Stimulated activated CD4-positive, alpha-beta T cell treated with anti-CD3 and anti-CD28 coated beads, TNF-alpha, amount 100 ng/mL, for 48 hours (primary cell): ENCODE data around the gene LIPN.

ENCODE experiments used
- DNase-seq, 3 donors: peaks; one replicate each; pipeline ENCODE4 v3.0.0-alpha.2; 2020; ENCODE audit warnings: low read depth in 3 of 3

Gene LIPN

GRCh38 chr10:88786032-88786770 is 26.4 kb downstream of the LIPN start:
- no peak for DNase-seq

- no peak for DNase-seq
Measured at GRCh38 chr10:88787463-88787862, 27.6 kb downstream of the LIPN start.

GRCh38 chr10:88788924-88789323 is 29.1 kb downstream of the LIPN start:
- DNase-seq, result no peak

- DNase-seq, result no peak
Measured at GRCh38 chr10:88791924-88792323, 32.1 kb downstream of the LIPN start.

- no peak for DNase-seq
Measured at GRCh38 chr10:88792661-88793060, 32.8 kb downstream of the LIPN start.

GRCh38 chr10:88793712-88794299 is 34.0 kb downstream of the LIPN start:
- no peak for DNase-seq

- DNase-seq, result no peak
Measured at GRCh38 chr10:88794731-88795130, 34.9 kb downstream of the LIPN start.

GRCh38 chr10:88800152-88801125 is 40.6 kb downstream of the LIPN start:
- peak in 2 of 3 donors; percentile 5 to 9 for DNase-seq

GRCh38 chr10:88802523-88803285 is 42.9 kb downstream of the LIPN start, which contains the start of gene LIPM:
Gene LIPM, plus strand, starts transcription at chr10:88802730. Its CDS starts 167 bp downstream, at chr10:88802897.
- DNase-seq, result no peak

GRCh38 chr10:88803641-88804040 is 43.8 kb downstream of the LIPN start:
- no peak for DNase-seq

- no peak for DNase-seq
Measured at GRCh38 chr10:88804083-88804812, 44.4 kb downstream of the LIPN start.

GRCh38 chr10:88805361-88805760 is 45.5 kb downstream of the LIPN start:
- DNase-seq, result no peak

- DNase-seq, result no peak
Measured at GRCh38 chr10:88805924-88806323, 46.1 kb downstream of the LIPN start.

- no peak for DNase-seq
Measured at GRCh38 chr10:88809621-88810020, 49.8 kb downstream of the LIPN start.

- DNase-seq, result no peak
Measured at GRCh38 chr10:88810196-88810961, 50.6 kb downstream of the LIPN start.

- no peak for DNase-seq
Measured at GRCh38 chr10:88813200-88813599, 53.4 kb downstream of the LIPN start.

GRCh38 chr10:88819290-88819689 is 59.5 kb downstream of the LIPN start:
- no peak for DNase-seq

GRCh38 chr10:88820748-88821401 is 61.1 kb downstream of the LIPN start:
- no peak for DNase-seq

GRCh38 chr10:88826388-88826787 is 66.6 kb downstream of the LIPN start:
- no peak for DNase-seq

GRCh38 chr10:88827671-88828070 is 67.9 kb downstream of the LIPN start:
- DNase-seq, result no peak
